ENCODE measurements around the gene TP53.
"Not testable (repeated sequence)": the region's sequence is repeated elsewhere in the genome, so short reads cannot be mapped to it uniquely, and the experiment has no call there.

The TP53 gene

DNA sequence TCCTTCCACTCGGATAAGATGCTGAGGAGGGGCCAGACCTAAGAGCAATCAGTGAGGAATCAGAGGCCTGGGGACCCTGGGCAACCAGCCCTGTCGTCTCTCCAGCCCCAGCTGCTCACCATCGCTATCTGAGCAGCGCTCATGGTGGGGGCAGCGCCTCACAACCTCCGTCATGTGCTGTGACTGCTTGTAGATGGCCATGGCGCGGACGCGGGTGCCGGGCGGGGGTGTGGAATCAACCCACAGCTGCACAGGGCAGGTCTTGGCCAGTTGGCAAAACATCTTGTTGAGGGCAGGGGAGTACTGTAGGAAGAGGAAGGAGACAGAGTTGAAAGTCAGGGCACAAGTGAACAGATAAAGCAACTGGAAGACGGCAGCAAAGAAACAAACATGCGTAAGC lies 12.4 kb downstream of the TP53 start:
- DNase-seq (ENCODE audit: low read depth in 3 of 3): no peak

DNA sequence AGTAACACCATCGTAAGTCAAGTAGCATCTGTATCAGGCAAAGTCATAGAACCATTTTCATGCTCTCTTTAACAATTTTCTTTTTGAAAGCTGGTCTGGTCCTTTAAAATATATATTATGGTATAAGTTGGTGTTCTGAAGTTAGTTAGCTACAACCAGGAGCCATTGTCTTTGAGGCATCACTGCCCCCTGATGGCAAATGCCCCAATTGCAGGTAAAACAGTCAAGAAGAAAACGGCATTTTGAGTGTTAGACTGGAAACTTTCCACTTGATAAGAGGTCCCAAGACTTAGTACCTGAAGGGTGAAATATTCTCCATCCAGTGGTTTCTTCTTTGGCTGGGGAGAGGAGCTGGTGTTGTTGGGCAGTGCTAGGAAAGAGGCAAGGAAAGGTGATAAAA lies 14.1 kb downstream of the TP53 start:
- peak in 1 of 3 experiments; percentile 49 for DNase-seq (ENCODE audit: low read depth in 3 of 3)

DNA sequence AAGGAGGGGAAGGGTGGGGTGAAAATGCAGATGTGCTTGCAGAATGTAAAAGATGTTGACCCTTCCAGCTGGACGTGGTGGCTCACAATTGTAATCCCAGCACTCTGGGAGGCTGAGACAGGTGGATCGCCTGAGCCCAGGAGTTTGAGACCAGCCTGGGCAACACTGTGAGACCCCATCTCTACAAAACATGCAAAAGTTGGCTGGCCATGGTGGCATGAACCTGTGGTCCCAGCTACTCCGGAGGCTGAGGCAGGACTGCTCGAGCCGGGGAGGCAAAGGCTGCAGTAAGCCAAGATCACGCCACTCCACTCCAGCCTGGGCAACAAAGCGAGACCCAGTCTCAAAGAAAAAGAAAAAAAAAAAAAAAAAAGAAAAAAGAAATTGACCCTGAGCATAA lies 18.8 kb downstream of the TP53 start:
- no peak for DNase-seq (ENCODE audit: low read depth in 3 of 3)

DNA sequence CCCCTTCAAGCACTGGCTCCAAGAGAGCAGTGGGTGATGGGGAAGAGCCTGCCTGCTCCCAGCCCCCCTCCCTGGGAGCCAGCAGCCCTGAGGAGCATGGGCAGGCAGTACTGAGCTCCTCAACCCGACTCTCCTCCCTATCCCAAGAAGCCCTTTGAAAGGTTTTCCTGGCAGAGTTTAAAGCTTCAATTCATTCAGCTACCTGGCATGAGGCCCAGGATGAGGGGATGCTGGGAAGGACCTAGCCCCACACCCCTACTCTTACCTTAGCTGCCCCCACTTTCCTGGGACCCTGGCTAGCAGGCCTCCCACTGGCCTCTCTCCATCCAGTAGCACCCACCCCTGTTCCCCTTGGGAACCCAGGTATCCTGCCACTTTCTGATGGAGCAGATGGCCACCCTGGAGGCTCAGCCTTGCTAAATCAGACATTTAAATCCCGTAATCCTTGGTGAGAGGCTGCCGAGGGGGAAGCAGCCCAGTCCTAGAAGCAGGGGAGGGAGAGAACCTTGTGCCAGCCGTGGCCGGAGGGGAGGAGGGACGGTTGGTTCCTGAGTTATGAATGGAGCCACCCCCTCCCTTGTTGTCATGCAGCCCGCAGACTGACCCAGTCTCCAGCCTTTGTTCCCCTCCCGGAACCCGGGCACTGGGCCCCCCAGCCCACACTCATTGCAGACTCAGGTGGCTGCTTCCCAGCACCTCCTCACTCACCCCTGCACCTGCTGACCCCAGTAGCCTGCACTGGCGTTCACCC lies 19.5 kb downstream of the TP53 start:
- no peak for DNase-seq (ENCODE audit: low read depth in 3 of 3)

DNA sequence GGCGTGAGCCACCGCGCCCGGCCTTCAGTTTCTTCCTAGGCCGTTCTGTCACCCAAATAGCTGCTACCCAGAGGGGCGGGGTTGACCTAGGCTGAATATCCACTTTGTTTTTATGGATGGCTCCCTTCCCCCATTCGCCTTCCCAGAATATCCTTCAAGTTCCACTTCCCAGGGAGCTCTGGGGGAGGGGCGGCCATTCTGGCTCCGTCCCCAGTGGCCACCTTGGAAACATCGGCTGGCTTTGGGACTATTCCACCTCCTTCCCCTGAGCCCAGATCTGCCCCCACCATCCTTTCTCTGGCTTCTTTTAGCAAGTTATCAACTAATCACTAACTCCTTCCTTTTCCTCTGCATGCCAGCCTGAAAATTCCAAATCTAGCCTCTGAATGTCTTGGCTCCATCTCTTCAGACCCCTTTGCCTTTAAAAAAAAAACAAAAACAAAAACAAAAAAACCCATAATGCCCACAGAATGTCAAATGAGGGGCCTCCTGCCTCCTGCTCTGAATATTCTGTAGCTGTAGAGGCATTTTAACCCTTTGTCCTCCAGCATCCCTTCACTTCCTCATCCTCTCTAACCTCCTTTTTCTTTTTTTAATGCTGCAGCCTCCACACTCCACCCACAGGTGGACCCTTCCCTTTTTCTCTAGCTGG lies 30.2 kb downstream of the TP53 start:
- DNase-seq (ENCODE audit: low read depth in 3 of 3): no peak

DNA sequence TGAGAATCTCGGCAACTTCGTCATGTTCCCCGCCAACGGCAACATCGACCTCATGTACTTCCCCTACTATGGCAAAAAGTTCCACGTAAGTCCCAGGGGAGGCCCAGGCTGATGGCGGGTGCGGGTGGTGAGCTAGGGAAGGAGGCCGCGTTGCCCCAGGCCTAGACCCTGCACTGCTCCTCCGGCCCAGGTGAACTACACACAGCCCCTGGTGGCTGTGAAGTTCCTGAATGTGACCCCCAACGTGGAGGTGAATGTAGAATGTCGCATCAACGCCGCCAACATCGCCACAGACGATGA lies 31.8 kb downstream of the TP53 start:
- DNase-seq (ENCODE audit: low read depth in 3 of 3): no peak

DNA sequence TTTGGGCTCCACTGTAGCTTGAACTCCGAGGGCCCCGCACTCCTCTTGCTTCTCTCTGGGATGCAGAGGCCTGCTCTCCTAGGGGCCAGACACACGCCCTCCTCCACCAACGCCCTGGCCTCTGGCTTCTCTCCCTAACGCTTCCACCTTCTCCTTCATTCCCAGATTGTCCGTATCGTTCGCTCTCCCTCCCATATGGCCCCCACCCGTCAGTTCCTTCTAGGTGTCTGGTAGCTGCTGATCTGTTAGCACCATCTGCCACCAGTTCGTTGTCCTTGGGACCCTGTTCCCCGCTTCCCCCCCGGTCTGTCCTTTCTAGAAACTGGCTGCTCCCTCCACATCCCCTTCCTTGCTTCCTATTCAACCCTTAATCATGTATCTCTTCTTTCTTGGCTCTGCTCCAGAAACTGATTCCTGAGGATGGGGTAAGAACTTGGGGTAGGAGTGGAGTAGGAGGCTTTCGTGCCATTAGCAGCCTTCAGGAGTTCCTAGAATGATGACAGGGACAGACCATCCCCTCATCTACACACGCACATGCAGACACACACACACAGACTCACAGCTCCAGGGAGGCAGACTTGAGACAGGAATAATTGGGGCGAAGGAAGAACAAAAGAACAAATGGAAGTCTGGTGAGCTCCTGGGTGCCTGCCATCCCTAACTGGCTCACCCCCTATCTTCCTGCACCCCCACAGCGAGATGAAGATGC lies 32.3 kb downstream of the TP53 start:
- DNase-seq (ENCODE audit: low read depth in 3 of 3): no peak

DNA sequence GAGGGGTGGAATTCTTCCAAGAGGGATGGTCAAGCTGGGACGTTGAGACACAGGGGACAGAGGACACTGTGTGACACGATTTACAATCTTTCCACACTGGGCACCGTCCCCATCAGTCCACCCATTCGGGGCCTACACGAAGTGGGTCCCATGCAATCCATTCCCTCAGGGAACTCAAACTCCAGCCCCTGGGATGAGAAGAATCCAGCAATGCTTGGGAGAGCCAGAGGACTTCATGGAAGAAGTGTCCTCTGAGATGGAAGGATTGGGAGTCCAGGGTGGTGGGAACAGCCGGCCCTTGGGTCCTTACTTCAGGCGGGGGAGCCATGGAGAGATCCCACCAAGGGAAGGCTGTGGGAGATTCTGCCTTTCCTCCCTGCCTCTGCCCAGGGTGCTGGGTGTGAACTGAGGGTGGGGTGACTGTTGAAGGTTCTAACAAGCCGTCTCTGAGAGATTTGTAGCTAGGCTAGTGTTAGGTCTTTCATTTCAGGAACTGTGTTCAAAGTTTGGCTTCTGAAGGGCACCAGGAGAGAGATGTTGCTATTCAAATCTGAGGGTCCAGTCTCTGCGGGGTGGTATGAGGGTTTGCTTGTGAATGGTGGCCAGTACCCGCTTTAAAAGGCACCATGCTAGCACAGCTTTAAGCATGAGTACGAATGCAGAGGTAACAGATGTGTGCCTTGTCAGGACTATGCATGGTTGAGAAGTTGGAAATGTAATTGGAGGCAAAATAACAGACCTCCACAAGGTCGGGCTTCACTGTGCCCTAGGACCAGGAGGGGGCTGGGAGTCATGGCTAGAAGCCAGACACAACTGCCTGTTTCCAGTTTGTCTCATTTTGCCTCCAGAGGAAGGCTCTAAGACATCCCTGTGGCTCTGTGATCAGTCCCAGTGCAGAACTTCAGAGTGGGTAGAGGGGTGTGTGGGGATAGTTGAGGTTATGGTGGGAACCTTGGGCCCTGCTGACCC lies 34.6 kb downstream of the TP53 start:
- DNase-seq (ENCODE audit: low read depth in 3 of 3): no peak

DNA sequence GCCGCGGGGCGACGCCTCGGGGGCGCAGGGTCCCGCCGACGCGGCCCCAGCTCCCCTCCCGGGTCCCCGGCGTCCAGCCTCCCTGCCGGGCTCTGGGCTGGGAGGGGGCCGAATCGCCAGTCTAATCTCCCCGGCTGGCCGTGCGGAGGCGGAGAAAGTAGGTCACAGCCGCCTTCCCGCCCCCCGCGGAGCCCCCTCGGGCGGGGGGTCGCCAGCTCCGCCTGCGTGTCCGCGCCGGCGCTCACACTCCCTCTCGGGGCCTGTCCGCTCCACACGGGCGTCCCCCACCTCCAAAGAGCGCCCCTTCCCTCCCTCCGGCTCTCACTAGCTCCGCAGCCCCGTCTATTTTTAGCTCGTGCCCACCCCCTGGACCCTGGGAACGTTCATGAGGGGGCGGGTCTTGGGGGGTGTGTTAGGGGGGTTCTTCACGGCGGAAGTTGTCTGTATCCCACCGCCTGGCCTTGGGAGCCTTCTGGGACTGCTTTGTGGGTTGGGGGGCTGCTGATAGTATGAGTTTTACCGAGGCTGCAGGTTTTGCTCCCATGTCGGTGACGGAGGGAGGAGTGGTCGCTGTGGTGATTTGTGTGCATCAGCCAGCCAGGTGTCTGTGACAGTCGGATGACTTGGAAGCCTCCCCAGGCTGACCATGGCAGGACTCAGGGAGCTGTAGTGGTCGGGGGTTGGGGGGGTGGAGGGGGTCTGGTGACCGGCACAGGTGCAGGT lies 35.5 kb downstream of the TP53 start:
- no peak for DNase-seq (ENCODE audit: low read depth in 3 of 3)

DNA sequence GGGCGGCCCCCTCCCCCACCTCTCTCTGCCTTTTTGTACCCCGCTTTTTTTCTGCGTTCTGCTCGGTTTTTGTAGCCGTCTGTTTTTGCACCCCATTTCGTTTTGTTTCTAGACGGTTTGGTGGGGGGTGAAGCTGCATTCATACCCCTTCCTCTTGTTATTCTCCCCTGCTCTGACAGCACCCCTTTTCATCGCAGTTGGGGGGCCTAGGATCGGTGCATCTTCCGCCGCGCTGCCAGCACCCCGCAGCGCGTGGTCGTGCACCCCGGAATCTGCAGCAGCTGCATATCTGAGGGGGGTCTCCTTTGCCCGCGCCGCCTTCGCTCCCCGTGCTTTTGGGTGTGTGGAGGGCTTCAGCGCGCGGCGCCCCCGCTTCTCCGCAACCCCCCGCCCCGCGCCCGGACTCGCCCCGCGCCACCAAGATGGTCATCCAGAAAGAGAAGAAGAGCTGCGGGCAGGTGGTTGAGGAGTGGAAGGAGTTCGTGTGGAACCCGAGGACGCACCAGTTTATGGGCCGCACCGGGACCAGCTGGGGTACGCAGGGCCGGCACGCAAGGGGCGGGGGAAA lies 36.1 kb downstream of the TP53 start:
- DNase-seq (ENCODE audit: low read depth in 3 of 3): no peak

DNA sequence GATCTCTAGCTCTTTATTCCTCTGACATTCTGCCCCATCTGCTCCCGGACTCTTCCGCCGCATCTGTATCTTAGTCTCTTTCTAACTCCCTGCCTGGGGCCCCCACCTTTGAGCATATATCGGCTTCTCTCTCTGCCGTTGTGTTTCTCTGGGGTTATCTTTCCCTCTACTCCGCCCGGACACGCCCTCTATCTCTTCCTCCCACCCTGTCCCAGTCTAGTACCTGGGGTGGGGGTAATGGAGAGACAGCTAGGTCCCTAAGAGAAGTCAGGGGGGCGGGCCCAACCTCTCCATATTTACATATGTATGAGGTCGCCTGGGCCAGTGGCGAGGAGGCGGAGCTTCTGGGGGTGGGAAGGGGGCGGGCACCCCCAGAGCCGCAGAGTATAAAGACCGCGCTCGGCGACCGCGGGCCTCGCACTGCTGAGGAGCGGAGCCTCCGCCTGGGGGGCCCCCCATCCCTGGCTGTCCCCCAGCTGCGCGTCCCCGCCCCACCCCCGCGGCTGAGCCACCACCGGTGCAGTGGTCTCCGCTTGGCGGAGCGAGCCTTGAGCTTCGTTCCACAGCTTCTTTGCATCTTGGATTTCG lies 36.7 kb downstream of the TP53 start, which contains the start of gene ATP1B2:
TSS of gene ATP1B2 (plus strand) at position 418 of the 588 bp plus-strand sequence. CDS start 593 bp downstream, outside the sequence.
- DNase-seq (ENCODE audit: low read depth in 3 of 3): peak; percentile 38 to 71 (median 45)

DNA sequence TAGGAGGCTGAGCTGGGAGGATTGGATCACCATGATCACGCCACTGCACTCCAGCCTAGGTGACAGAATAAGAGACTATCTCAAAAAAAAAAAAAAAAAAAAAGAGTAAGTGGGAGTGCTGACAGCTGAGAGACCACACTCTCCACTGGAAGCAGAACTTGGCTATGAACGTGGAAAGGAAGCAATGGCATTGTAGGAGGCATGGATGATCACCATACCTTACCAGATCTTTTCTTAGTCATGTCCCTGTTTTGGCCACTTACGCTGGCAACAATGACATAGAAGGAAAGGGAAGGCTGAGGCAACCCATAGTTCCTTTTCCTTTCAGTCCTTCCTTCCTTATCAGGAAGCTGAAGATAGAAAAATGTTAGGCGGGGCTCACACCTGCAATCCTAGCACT lies 40.3 kb downstream of the TP53 start:
- DNase-seq (ENCODE audit: low read depth in 3 of 3): no peak

DNA sequence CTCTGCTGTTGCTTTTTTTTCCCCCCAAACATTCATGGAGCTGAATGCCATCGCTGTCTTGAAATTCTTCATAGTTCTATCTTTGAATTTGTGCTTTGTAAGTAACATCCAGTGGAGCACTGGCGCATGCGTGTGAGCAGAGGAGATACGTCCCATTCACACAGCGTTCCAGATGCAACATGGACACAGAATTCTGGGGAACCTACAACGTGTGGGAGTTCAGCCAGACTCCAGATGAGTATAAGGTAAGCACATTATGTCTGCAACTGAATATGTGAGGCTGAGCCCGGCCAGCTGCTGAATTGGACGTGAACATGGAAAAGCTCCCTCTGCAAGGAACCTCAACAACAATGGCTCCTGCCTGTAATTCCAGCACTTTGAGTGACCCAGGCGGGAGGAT lies 40.8 kb downstream of the TP53 start:
- no peak for DNase-seq (ENCODE audit: low read depth in 3 of 3)

DNA sequence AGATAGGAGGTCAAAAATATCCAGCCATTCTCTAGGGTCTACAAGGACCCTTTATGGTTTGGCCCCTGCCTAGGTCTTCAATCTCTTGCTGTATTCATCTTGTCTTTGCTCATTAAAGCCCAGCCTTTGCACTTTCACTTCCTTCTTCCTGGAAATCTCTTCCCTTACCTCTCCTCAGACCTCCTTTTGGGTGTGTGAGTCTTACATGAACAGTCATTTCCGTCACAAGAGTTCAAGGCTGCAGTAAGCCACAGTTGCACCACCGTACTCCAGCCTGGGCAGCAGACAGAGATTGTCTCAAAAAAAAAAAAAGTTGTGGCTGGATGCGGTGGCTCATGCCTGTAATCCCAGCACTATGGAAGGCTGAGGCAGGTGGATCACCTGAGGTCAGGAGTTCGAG lies 42.5 kb downstream of the TP53 start:
- DNase-seq (ENCODE audit: low read depth in 3 of 3): no peak

DNA sequence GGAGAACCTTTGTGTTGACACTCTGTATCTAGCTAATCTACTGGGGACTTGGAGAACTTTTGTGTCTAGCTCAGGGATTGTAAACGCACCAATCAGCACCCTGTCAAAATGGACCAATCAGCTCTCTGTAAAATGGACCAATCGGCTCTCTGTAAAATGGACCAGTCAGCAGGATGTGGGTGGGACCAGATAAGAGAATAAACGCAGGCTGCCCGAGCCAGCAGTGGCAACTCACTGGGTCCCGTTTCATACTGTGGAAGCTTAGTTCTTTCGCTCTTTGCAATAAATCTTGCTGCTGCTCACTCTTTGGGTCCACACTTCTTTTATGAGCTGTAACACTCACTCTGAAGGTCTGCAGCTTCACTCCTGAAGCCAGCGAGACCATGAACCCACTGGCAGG lies 45.7 kb downstream of the TP53 start:
- not testable (repeated sequence) for DNase-seq (ENCODE audit: low read depth in 3 of 3)

DNA sequence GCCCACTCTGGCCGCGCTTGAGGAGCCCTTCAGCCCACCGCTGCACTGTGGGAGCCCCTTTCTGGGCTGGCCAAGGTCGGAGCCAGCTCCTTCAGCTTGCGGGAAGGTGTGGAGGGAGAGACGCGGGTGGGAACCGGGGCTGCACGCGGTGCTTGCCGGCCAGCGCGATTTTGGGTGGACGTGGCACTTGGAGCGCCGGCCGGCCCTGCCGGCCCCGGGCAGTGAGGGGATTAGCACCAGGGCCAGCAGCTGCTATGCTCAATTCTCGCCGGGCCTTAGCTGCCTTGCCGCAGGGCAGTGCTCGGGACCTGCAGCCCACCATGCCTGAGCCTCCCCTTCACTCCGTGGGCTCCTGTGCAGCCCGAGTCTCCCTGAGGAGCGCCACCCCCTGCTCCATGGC lies 46.5 kb downstream of the TP53 start:
- DNase-seq (ENCODE audit: low read depth in 3 of 3): no peak

DNA sequence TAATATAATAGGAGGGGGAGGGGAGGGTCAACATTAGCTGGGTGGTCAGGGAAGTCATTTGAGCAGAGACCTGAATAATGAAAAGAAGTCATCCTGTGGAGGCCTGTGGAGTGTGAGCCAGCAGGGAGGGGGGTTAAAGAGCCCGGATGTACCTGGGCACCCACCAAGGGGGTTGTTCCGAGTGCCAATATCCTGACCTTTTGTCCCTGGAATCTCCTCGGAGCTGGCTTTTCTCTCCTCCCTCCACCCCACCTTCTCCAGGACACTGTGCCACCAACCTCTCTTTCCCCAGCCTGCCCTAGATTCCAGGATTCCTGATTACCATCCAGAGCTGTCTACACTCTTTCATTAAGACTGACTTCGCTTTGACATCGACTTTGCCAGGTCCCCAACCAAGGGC lies 51.1 kb downstream of the TP53 start:
- no peak for DNase-seq (ENCODE audit: low read depth in 3 of 3)

DNA sequence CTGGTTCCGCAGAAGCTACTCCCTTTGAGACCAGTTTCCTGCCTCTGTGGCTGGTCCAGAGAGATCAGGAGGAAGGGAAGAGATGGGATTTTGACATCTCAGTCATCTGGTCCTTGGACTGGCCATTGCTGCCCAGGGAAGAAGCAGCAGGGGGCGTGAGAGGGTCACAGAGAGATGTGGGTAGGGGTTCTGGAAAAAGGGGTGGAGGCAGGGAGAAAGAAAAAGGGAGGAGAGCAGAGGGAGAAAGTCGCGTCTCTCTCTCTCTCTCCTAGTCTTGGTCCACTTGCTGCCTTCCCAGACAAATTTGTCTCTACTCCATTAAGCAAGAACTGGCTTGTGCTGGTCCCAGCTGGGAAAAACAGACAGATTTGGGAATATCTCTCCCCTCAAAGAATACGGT lies 52.9 kb downstream of the TP53 start:
- DNase-seq (ENCODE audit: low read depth in 3 of 3): peak in 1 of 3 experiments; percentile 12

DNA sequence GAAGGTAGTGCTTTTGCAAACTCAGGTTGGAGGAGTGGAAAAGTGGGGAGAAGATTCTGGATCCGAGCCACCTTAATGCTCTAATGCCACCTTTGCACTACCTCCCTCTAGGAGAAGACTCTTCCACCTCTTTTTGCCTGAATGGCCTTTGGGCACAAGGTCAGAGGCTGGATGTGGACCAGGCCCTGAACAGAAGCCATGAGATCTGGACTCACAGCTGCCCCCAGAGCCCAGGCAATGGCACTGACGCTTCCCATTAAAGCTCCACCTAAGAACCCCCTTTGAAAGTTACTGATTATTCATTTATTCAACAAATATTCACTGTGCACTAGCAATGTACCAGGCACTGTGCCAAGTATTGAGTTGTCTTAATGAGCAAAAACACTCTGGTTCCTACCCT lies 54.2 kb downstream of the TP53 start:
- no peak for DNase-seq (ENCODE audit: low read depth in 3 of 3)

DNA sequence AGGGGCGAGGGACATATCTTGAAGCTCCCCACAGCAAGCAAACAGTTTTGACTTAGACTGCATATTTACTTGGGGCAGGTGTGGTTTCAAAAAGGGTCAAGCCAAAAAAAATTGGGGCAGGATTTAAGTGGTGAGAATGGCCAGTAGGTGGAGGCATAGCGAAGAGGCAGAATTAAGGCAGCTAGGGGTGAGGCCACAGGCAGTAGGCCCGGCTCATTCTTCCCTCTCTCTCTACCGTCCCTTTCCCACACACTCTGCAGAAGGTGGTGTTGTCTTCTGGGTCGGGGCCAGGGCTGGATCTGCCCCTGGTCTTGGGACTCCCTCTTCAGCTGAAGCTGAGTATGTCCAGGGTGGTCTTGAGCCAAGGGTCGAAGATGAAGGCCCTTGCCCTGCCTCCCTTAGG lies 54.8 kb downstream of the TP53 start:
- DNase-seq (ENCODE audit: low read depth in 3 of 3): no peak
